Heart left ventricle (tissue), 13 donors: ENCODE data around the gene TRERF1.

Experiments used
- POLR2A ChIP-seq, 2 donors: fragments of 450-650 bp; IDR thresholded peaks; one replicate each; pipeline ENCODE4 v1.6.1; 2017; ENCODE audit warnings: antibody characterized with exemption in 2 of 2, mild to moderate bottlenecking in 2 of 2, moderate library complexity in 2 of 2
- TF ChIP-seq, protein P1 (sequence below), 12 donors: fragments of 200-600 bp; sonication (generic) in 4 of 12; IDR thresholded peaks; one replicate each; pipeline versions ENCODE4 v1.5.0 to v1.8.0; 2018 to 2022; ENCODE audit warnings: antibody characterized with exemption in 12 of 12, mild to moderate bottlenecking in 5 of 12
- donor health status: ischemic (EF 13 %, LVEDD 7.1; RV severe dilation, severe dysfunction).
- donor health status: DM: no; HTN: yes; CAD: no.
- donor health status: DM: no; HTN: no; CAD: no.
- donor health status: ischemic (EF 25% LVEDD 6.9; RV normal size, moderate dysfunction).
- donor health status: ischemic (EF 25% LVEDD 5.7; RV mildly dilated, moderate dysfunction).
- donor health status: ischemic (EF 35%, LVEDD 5.7; RV mildly dilated, moderate dysfunction).
- donor health status: nonischemic (EF 11% LVEDD 7.7; RV severe dilation, severe dysfunction).
- donor health status: DM: yes; HTN: yes; CAD: no.
- donor health status: PGD.
- donor health status: ischemic (EF 29% LVEDD 5.4; RV normal size, mild dysfunction).
- donor health status: nonischemic (EF 23%, LVEDD 6.1; RV moderate dilation, normal function).

DNA sequence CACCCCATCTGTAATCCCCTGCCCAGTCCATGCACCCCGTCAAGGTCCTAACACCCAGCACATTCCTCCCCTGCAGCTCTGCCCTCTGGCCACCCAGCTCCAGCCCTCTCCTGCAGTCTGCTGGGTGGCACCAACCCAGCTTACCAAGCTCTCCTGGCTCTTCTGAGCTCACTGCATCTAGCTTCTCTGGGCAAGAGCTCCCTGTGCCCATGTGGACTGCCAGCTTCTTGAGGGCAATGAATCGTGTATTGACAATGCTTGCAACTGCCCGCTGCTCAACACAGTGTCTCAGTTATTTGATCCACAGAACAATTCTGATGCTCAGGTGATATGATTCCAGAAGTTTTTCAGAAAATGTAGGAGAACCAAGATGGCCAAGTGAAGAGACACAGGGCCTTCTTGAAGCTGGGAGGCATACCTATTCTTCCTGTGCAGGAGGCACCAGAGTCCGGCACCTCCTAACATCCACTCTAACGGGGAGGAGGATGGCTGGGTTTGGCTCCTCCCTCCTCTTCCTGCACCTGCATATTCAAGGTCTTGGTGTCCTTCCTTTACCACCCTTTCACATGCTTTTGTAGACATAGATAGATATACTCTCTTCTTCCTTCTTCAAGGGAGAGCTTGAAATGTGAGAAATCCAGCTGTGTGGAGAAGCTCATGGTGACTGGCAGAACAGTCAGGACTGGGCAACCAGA, 85.6 kb downstream of the TRERF1 start:
- TF ChIP-seq, protein P1, sequence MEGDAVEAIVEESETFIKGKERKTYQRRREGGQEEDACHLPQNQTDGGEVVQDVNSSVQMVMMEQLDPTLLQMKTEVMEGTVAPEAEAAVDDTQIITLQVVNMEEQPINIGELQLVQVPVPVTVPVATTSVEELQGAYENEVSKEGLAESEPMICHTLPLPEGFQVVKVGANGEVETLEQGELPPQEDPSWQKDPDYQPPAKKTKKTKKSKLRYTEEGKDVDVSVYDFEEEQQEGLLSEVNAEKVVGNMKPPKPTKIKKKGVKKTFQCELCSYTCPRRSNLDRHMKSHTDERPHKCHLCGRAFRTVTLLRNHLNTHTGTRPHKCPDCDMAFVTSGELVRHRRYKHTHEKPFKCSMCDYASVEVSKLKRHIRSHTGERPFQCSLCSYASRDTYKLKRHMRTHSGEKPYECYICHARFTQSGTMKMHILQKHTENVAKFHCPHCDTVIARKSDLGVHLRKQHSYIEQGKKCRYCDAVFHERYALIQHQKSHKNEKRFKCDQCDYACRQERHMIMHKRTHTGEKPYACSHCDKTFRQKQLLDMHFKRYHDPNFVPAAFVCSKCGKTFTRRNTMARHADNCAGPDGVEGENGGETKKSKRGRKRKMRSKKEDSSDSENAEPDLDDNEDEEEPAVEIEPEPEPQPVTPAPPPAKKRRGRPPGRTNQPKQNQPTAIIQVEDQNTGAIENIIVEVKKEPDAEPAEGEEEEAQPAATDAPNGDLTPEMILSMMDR (IDR thresholded peaks at IDR 0.05), result no peak
- no peak for TF ChIP-seq POLR2A (IDR thresholded peaks at IDR 0.05)
